ENCODE results near the gene CHCHD3.

The CHCHD3 gene

GRCh38 chr7:133003052-133003910, 78.6 kb downstream of the CHCHD3 start:
- no peak for DNase-seq (ENCODE audit: low read depth)
- TF ChIP-seq CTCF (conservative IDR thresholded peaks at IDR 0.05; ENCODE audit: low read depth, low read length): no peak
- no peak overlapping the region for H3K4me3 ChIP-seq (ENCODE audit: low read depth, low read length)

DNA sequence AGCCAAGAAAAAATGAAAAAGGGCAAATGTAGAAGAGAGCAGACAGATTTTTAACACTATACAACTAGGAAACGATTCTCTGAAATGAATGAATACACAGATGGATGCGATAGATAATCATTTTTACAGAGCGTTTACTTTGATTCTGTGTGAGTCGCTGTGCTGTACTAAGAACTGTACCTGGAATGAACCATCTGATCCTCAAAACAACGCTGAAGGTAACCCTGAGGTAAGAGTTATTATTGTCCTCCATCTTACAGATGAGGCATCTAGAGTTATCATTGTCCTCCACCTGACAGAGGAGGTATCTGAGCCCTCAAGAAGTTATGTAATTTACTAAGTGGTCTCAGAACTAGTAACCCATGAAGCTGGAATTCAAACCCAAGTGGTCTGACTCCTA, 80.2 kb downstream of the CHCHD3 start:
- TF ChIP-seq CTCF (conservative IDR thresholded peaks at IDR 0.05; ENCODE audit: low read depth, low read length): no peak
- DNase-seq (ENCODE audit: low read depth): no peak
- H3K4me3 ChIP-seq (ENCODE audit: low read depth, low read length): no peak overlapping the region

GRCh38 chr7:132999845-133000244, 82.0 kb downstream of the CHCHD3 start:
- no peak overlapping the region for H3K4me3 ChIP-seq (ENCODE audit: low read depth, low read length)
- TF ChIP-seq CTCF (conservative IDR thresholded peaks at IDR 0.05; ENCODE audit: low read depth, low read length): no peak
- no peak for DNase-seq (ENCODE audit: low read depth)

- peak; percentile 16 for TF ChIP-seq CTCF (conservative IDR thresholded peaks at IDR 0.05; ENCODE audit: low read depth, low read length)
- no peak overlapping the region for H3K4me3 ChIP-seq (ENCODE audit: low read depth, low read length)
- DNase-seq (ENCODE audit: low read depth): peak; percentile 26
Measured at GRCh38 chr7:132998763-132999162, 83.1 kb downstream of the CHCHD3 start.

- TF ChIP-seq CTCF (conservative IDR thresholded peaks at IDR 0.05; ENCODE audit: low read depth, low read length): no peak
- H3K4me3 ChIP-seq (ENCODE audit: low read depth, low read length): no peak overlapping the region
- no peak for DNase-seq (ENCODE audit: low read depth)
Measured at GRCh38 chr7:132997505-132997904, 84.4 kb downstream of the CHCHD3 start.

GRCh38 chr7:132996581-132997242, 85.2 kb downstream of the CHCHD3 start:
- H3K4me3 ChIP-seq (ENCODE audit: low read depth, low read length): no peak overlapping the region
- no peak for DNase-seq (ENCODE audit: low read depth)
- TF ChIP-seq CTCF (conservative IDR thresholded peaks at IDR 0.05; ENCODE audit: low read depth, low read length): no peak
